Measurements from ENCODE around the gene MAP3K3.

Gene MAP3K3

DNA sequence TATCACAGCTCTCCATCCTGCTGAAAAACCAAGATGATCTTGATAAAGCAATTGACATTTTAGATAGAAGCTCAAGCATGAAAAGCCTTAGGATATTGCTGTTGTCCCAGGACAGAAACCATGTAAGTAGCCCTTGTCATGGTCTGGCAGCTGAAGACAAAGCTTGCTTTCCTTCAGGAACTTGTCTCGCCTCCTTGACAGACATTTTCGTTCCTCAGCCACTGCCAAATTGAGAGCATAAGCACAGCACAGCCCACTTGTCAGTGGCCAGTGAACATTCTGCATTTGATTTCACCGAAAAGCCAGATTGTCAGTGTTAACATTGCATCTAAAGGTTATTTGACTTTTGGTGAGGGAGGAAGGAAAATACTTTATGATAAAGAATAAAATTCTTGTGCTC lies 35.6 kb downstream of the MAP3K3 start:
- DNase-seq = no peak

DNA sequence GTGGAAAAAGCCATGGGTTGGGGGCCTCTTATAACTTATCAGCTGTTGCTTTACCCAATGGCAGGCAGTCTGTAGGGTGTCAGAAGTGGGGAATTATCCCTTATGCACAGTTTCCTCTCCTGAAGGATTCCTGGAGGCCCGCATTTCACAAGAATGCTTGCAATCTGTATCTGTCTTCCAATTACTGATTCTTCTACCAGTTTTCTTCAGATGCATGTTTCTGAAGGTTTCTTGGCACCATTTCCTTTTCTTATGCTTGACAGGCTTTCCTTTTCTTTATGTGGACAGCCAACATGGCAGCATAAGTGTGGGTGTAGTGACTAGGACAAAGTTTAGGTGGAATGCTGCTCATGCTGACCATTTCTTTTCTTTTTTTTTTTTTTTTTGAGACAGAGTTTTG lies 36.1 kb downstream of the MAP3K3 start:
- DNase-seq = no peak

DNA sequence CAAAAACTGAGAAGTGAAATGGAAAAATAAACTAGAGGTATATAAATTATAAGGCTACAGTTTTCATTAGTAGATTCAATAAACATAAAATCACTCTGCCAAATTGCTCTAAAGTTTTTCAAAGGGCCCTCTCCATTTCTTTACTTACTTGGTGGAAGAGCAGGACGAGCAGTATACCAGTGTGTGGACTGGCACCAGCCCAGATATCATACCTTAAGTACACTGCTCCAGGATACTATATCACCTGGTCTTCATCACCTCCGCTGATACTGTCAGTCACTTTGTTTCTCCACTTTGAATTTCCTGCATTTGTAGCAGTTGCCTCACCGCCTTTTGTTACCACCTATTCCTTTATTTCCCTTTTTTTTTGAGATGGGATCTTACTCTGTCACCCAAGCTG lies 37.6 kb downstream of the MAP3K3 start:
- no peak for DNase-seq

DNA sequence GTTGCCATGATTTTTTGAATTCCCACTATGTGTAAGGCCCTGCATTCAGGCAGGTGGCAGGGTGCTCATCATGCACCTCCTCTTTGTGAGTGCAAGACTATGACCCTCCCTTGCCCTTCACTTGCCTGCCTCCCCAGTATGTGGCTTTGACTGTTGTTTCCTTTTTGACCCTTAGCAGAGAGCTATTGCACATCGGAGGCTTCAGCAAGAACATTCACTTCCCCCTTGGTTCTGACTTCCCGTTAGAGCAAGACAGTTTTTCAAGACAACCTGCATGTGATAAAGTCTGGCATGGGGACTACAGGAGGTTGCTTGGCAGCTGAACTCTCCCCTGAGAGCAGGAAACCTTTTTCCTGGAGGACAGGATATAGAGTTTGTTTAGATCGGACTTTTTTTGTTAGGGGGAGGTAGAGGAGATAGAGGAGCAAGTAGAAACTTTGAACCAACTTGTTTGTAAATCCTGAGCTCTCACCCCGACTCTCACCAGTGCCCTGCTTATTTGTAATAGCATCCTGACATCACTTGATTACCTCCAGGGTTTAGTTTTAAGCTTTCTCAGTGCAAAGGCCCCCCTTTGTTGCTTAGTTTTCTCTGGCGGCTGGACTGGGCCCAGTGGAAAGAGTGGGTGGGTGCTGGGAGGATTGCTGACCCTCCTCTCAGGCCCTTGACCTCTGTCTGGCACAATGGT lies 43.5 kb downstream of the MAP3K3 start:
- DNase-seq = no peak

DNA sequence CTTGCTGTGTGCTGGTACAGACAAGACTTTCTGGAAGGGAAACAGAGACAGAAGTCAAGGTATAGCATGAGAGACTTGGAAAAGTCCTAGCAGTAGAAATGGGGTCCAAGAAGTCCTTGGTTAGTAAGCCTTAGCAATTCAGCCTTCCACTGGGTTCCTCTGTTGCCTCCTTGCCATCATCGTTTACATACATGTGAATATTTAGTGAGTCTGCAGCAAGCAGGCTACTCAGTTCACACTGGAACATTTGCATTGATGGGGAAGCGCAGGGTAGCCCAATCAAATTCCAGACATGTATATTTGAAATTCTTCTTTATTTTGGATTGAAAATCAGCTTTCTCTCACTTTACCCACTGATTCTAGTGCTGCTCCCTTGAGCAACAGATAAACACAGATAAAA lies 50.6 kb downstream of the MAP3K3 start:
- no peak for DNase-seq

DNA sequence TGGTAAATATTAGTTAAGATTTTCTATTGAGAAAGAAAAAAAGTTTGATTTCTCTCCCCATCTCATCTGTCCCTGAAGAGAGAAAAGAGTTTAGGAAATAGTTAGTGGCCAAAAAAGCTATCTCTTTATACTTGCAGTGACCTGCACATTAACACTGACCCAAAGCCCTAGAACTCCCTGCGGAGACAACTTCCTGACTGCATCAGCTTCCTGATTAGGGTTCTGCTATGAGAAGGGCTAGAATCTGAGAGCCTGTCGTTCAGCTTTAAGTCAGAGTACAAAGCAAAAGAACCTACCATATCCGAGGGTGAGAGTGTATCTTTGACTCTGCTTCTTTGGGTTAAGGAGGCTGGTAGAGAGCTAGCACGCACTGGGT lies 53.0 kb downstream of the MAP3K3 start:
- no peak for DNase-seq

DNA sequence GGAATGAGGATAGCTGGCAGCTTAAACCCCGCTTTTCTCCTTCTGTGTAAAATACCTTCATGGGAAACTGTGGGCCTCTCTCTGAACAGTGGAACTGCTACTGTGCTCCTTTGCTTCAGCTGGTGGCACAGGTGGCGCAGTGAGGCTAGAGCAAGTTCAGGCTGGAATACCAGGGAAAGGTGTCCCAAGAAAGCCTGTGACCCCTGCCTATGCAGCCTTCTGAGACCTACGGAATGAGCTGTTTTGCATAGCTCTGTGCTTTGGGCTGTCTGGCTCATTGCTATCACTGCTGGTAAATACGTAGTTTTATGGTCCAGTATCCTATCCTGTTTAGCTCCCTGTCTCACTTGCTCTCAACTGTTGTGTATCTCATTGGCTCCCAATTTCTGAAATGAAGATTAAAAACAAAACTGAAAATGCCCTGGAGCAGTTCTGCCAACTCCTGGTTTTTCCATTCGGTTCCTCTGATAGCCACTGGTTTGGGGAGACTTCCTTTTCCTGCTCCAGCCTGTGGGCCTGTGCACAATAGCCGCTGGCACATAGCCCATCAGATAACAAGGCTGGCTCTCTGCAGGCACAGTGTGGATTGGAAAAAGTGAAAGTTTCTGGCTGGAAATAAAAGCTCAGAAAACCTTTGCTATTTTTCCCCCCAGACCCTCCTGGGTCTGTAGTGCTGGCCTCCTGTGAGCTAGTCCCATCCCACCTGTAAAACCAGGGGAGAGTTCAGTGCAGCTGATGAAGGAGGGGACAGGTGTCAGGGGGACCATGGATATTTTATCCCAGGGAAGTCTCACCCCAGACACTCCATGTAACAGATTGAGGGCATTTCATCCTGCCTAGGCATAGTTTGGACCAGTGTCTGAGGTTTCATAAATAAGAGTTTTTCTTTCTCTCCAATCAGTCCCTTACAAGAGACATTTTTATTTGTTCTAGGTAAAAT lies 53.7 kb downstream of the MAP3K3 start:
- DNase-seq = no peak

DNA sequence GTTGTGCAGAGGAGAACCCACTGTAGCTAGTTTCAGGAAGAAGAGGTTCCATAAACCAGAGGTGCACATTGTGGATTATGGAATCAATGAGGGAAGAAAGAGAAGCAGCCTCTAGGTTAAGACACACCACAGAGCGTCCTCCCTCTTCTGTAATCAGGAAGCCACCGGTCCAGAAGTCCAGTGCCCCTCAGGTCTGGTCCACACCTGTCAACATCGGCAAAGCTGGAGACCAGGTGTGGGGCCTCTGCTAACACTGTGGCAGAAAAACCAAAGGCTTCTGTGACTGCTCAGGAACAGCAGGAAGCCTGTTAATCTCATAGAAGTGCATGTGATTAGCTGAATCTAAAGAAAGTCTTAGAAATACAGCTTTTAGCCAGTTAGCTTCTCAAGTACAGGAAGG lies 54.4 kb downstream of the MAP3K3 start:
- no peak for DNase-seq

DNA sequence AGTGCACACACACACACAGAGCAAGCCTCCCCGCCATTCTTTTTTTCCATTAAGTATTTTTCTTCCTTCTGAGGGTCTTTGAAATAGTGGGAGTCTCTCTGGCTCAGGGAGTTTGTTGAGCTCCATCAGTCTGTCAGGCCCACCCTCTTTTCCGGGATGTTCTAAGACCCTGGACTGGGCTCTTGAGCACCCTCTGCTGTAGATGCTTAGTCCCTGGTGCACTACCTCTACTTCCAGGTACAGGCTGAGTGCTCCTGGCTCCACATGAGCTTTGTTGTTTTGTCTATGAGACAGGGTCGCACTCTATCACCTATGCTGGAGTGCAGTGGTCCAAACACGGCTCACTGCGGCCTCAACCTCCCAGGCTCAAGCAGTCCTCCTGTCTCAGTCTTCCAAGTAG lies 57.0 kb downstream of the MAP3K3 start:
- no peak for DNase-seq

DNA sequence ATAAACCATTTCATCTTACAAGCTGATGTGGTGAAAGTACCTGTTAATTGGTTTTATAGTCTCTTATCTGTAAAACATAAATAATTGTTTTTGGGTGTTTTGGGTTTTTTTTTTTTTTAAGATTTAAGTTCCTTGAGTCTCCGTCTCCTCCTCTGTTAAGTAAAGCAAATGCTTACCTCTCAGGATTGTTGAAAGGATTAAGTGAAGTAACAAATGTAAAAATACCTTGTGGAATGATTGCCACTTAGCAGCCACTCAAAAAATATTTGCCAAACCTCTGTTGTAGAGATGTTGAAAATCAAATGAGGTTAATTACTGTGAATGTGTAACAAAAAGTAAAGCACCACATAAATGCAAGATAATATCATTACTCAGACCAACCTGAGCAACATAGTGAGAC lies 58.5 kb downstream of the MAP3K3 start:
- DNase-seq = no peak

DNA sequence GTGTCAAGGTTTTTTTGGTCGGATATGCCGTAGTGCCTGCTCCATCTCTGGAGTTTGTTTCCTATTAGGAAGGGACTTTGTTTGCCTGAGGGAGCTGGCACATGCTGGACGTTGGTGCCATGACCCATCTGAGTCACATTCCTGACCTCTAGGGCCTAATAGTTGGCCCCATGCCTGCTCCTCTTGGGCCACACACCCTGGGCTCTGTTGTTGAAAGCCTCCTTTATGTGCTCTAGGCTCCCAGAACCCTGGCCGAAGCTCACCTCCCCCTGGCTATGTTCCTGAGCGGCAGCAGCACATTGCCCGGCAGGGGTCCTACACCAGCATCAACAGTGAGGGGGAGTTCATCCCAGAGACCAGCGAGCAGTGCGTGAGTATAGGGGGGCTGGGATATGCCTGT lies 59.3 kb downstream of the MAP3K3 start:
- no peak for DNase-seq

DNA sequence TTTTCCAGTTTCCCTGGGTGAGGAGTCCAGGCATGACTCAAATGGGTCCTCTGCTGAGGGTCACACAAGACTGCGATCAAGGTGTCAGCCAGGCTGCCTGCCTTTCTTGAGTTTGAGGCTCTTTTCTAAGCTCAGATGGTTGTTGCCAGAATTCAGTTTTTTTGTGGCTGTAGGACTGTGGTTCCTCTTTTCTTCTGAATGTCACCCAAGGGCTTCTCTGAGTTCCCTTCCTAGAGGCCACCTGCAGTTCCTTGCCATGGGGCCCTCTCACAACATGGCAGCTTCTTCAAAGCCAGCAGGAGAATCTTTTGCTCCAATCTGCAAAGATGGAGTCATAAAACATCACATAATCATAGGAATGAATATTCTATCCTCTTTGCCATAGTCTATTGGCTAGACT lies 60.2 kb downstream of the MAP3K3 start:
- no peak for DNase-seq

DNA sequence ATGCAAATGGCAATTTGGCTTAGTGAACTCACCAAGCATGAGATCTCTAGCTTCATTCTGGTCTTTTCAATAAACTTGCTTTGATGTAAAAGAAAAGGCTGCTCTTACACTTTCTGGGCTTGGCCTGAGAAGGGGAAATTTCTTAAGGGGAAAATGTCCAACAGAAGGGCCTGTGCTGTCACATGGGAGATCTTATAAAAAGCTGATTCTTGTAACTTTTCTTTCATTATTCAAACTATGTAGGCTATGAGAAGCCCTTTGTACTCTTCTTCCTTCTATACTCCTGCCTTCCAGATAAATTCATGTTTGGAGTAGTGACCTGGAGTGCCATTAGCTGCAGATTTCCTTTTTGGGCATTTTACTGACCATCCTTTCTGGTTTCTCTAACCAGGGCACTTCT lies 60.8 kb downstream of the MAP3K3 start:
- DNase-seq = no peak

DNA sequence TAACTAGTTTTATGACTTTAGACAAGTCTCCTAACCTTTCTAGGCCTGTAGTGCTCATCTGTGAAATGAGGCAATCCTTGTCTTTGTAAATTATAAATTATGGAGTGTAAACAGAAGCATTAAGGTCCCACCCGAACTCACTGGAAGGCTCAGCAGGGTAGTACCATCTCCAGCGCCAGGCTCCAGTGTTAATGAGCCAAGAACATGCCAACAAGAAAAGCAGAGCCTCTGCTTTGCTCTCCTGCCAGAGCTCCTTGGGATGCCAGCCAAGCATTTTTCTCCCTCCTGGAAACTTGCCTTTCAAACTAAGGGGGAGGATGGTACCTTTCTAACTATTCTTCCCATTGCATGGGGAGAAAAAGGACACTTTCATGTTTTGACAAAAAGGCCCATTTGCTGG lies 62.8 kb downstream of the MAP3K3 start:
- no peak for DNase-seq

DNA sequence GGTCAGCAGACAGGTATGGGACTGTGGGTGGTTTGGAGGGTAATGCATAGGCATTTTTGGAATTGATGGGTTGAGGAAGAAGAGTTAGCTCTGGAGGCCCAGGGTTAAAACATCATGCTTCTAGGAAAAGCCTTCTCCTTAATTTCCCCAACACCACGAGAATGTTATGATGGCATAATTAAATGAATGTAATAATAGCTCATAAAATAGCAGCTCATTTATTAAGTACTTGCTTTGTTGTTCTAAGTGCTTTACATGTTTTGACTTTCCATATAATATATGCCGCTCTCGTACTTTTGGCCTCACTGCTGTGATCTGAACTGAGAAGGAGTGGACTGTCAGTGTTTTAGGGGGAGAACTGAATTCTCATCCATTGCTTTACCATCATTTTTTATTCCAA lies 63.4 kb downstream of the MAP3K3 start:
- DNase-seq = no peak

DNA sequence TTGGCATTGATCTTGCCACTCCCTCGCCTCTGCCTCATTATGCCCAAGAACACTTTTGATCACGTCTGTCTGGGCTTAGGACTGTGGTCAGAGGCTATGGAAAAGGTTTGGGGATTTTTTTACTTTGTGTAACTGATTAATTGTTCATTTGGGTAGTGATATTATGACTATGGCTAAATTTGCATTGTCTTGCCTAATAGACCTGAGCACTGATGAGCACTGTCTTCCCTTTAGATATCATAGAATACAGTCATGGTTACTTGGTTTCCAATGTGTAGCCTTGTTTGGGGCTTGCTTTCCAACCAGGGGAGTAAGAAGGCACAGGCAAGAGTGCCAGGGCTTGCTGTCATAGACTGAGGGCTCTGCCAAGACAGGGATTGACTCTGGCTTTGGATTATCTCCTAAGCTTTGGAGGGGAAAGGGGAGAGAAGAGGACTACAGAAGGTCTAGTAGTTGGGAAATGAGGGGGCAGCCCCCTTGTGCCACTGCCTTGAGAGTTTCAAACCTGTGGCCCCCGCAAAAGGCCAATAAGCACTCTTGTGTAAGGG lies 64.0 kb downstream of the MAP3K3 start:
- no peak for DNase-seq

DNA sequence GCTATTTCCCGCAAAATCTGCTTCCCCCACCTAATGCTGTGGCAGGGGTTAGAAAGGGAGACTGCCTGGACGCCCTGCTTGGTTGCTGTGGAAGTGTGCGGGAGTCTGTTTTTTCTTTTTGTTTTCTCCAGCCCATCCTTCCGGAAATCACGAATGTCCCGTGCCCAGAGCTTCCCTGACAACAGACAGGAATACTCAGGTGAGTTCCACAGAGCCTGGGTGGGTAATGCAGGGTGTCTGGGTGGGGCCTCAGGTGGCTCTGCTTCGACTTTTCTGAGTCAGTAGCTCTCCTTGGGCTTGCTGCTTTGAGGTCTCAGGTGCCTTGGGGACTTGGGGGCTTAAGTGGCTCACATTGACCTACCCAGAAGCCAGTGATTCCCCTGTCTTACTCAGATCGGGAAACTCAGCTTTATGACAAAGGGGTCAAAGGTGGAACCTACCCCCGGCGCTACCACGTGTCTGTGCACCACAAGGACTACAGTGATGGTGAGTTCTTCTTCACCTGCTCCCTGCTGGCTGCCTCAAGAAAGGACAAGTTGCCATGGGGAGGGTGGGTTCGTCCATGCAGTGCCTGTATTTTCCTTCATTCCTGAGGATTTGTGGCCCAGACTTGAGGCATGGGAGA lies 66.3 kb downstream of the MAP3K3 start:
- no peak for DNase-seq

DNA sequence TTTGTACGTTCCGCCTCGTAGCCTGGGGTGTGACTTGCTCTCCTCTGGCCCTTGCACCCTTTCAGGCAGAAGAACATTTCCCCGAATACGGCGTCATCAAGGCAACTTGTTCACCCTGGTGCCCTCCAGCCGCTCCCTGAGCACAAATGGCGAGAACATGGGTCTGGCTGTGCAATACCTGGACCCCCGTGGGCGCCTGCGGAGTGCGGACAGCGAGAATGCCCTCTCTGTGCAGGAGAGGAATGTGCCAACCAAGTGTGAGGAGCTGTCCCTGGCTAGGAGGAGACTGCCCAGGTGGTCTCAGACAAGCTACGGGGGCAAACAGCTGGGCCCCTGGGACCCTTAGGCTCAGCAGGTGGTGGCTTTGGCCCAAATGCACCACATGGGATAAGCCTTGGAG lies 67.3 kb downstream of the MAP3K3 start:
- DNase-seq = no peak

DNA sequence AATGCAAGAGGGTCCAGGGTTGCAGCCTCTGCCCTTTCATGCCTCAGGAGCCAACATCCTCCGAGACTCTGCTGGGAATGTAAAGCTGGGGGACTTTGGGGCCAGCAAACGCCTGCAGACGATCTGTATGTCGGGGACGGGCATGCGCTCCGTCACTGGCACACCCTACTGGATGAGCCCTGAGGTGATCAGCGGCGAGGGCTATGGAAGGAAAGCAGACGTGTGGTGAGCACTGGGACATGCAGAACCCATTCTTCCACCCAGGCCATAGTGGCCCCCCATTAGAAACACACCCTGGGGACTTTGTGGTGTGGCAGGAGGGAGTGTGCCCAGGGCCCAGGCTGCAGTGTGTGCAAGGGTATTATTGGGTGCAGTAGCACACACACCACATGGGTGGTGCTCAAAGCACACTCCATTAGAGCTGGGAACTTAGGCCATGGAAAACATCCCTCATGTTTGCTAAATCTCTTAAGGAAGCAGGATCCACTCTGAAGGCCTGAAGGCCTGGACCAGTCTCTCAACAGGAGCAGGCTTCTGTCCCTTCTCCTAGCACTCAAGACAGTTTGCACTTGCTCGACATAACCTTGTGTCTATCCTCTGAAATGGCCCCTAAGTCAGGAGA lies 70.1 kb downstream of the MAP3K3 start:
- no peak for DNase-seq

DNA sequence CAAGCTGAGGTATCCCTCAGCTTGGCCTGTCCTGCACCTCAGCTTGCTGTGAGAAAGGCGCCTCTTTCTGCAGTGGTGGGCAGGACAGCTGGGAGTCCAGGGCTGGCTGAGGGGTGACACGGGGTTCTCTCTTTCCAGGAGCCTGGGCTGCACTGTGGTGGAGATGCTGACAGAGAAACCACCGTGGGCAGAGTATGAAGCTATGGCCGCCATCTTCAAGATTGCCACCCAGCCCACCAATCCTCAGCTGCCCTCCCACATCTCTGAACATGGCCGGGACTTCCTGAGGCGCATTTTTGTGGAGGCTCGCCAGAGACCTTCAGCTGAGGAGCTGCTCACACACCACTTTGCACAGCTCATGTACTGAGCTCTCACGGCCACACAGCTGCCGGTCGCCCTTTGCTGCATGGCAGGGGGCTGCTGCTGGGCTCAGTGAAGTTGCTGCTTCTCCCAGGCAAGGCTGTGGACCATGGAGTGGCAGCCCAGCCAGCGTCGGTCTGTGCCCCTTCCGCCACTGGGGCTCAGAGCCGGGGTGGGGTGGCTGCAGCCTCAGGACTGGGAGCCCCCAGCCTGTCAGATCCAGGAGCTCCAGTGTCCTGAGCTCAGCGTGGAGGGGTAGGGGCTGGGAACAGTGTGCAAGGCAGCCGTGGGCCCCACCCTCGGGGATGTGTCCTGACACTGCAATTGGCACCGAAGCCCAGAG lies 71.3 kb downstream of the MAP3K3 start:
- no peak for DNase-seq

DNA sequence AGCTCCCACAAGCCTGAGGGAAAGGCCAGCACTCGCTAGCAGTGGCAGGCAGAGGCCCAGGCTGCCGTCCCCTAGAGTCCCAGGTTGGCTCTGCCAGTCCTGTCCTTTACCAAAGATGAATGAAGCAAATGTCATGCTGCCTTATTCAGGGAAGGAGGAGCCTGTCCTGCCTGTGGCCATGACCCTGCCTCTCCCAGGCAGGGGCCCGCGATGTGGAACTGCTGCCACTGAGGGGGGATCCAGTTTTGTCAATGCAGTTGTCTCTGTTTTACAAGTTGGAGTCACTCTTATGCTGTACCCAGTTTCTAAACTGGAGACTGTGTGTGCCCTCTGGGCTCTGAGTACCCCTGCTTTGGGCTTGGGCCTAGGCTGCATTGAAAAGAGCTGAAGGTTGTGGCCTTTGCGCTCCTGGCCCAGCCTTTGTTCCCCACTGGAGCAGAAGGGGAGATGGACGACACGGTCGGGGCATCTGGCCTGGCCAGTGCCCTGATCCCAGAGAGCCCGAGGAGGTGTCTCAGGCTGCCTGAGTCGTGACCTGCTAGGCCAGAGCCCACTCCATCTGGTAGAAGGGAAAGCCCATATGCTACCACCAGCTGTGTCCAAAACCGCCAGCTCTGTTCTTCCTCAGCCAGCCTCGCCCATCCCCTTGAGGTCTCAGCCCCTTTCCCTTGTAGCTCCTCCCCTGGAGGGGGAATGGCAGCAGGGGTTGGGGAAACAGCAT lies 72.2 kb downstream of the MAP3K3 start:
- DNase-seq = no peak
